ENCODE data around the gene ANKFY1.
A peak's percentile ranks its signal among the peaks of the same experiment; 100 is the strongest.

ANKFY1 gene

DNA sequence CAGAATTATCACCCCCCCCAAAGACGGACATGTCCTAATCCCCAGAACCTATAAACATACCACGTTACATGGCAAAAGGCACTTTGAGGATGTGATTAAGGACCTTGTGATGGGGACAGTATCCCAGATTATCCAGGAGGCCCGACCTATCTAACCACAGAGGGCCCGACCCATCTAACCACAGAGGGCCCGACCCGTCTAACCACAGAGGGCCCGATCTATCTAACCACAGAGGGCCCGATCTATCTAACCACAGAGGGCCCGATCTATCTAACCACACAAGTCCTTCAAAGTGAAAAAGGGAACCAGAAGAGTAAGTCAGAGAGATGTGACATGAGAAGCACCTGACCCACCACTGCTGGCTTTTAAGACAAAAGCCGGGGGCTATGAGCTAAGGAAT lies 56.8 kb downstream of the ANKFY1 start:
- peak; percentile 51 for DNase-seq
- no peaks in the 10 kb centered on the region for H3K27me3 ChIP-seq (replicated peaks; ENCODE audit: insufficient read depth, low read length)
- H3F3A ChIP-seq (ENCODE audit: insufficient read depth, low read length), result no peaks in the 10 kb centered on the region; the same call in 1 of the 2 replicates
- no peak overlapping the region for H3K9ac ChIP-seq (ENCODE audit: low read length)
- H3K4me3 ChIP-seq (ENCODE audit: low read length), result no peak overlapping the region
- peaks cover 9% of the 10 kb centered on the region; the same call in 1 of the 2 replicates for H3K36me3 ChIP-seq (replicated peaks; ENCODE audit: insufficient read depth, low read length)
- H4K20me1 ChIP-seq (ENCODE audit: insufficient read depth, low read length), result 0 out of 2 replicates have a peak, but pooled peaks cover 4% of the 10 kb centered on the region
- TF ChIP-seq EZH2 (optimal IDR thresholded peaks at IDR 0.05; ENCODE audit: low read depth, low read length) (no peak), EZH2phosphoT487 (IDR thresholded peaks at IDR 0.05; ENCODE audit: low read length) (no peak), CTCF (IDR thresholded peaks at IDR 0.05; ENCODE audit: low read length) (no peak)
- peaks cover 16% of the 10 kb centered on the region for H3K4me1 ChIP-seq (ENCODE audit: low read length)
- no peaks in the 10 kb centered on the region for H3K9me2 ChIP-seq (replicated peaks; ENCODE audit: insufficient read depth, low read length)
- H3K4me2 ChIP-seq (ENCODE audit: low read depth, low read length), result no peak overlapping the region
- no peak overlapping the region for H2AFZ ChIP-seq (ENCODE audit: low read length)
- no peaks in the 10 kb centered on the region for H3K9me3 ChIP-seq (replicated peaks; ENCODE audit: insufficient read depth, low read length)
- H3K79me2 ChIP-seq (ENCODE audit: low read length), result peaks cover 23% of the 10 kb centered on the region
- no peak overlapping the region; the same call in 1 of the 2 replicates for H3K27ac ChIP-seq (ENCODE audit: low read length)

DNA sequence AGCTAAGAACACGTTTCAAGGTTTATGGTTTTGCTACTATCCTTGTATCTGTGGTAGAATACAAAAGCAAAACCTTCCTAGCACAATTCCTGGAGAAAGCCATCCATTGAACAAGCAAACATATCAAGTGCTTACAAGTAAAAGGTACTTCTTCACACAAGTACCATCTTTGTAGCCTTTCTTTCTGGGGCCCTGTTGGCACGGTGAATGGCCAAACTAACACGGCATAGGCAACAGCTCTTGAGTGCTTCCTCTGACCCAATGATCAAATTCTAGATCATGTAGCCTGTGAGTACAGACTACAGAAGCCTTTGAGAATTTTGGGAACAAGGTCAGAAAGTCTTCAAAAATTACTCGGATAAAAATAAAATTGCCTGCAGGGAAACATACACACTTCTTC lies 57.9 kb downstream of the ANKFY1 start:
- peaks cover 9% of the 10 kb centered on the region for H3K36me3 ChIP-seq (replicated peaks; ENCODE audit: insufficient read depth, low read length)

GRCh38 chr17:4204710-4205173 lies 59.0 kb downstream of the ANKFY1 start:
- H3K4me1 ChIP-seq (ENCODE audit: low read length), result peaks cover 16% of the 10 kb centered on the region
- 0 out of 2 replicates have a peak, but pooled peaks cover 4% of the 10 kb centered on the region for H4K20me1 ChIP-seq (ENCODE audit: insufficient read depth, low read length)
- H3K79me2 ChIP-seq (ENCODE audit: low read length), result peaks cover 16% of the 10 kb centered on the region
- H2AFZ ChIP-seq (ENCODE audit: low read length), result no peak overlapping the region
- no peak overlapping the region for H3K27ac ChIP-seq (ENCODE audit: low read length)
- H3K27me3 ChIP-seq (replicated peaks; ENCODE audit: insufficient read depth, low read length), result no peaks in the 10 kb centered on the region
- H3K9me2 ChIP-seq (replicated peaks; ENCODE audit: insufficient read depth, low read length), result no peaks in the 10 kb centered on the region
- DNase-seq, result no peak
- H3K9ac ChIP-seq (ENCODE audit: low read length), result no peak overlapping the region
- no peak overlapping the region for H3K4me2 ChIP-seq (ENCODE audit: low read depth, low read length)
- no peak for TF ChIP-seq EZH2 (optimal IDR thresholded peaks at IDR 0.05; ENCODE audit: low read depth, low read length)
- TF ChIP-seq EZH2phosphoT487 (IDR thresholded peaks at IDR 0.05; ENCODE audit: low read length), result no peak
- TF ChIP-seq CTCF (IDR thresholded peaks at IDR 0.05; ENCODE audit: low read length), result no peak
- H3K36me3 ChIP-seq (replicated peaks; ENCODE audit: insufficient read depth, low read length), result peaks cover 9% of the 10 kb centered on the region
- H3K4me3 ChIP-seq (ENCODE audit: low read length), result no peak overlapping the region
- H3F3A ChIP-seq (ENCODE audit: insufficient read depth, low read length), result peaks cover 4% of the 10 kb centered on the region; the same call in 1 of the 2 replicates
- H3K9me3 ChIP-seq (replicated peaks; ENCODE audit: insufficient read depth, low read length), result no peaks in the 10 kb centered on the region

More for the DNA sequence above, 57.9 kb downstream of the ANKFY1 start:
- Histone ChIP-seq H3K4me1 (ENCODE audit: low read length) (peaks cover 16% of the 10 kb centered on the region), H2AFZ (ENCODE audit: low read length) (no peak overlapping the region), H3K9me2 (replicated peaks; ENCODE audit: insufficient read depth, low read length) (no peaks in the 10 kb centered on the region), H3K4me3 (ENCODE audit: low read length) (no peak overlapping the region), H3K9ac (ENCODE audit: low read length) (no peak overlapping the region), H4K20me1 (ENCODE audit: insufficient read depth, low read length) (0 out of 2 replicates have a peak, but pooled peaks cover 4% of the 10 kb centered on the region), H3K27ac (ENCODE audit: low read length) (no peak overlapping the region), H3K9me3 (replicated peaks; ENCODE audit: insufficient read depth, low read length) (no peaks in the 10 kb centered on the region), H3F3A (ENCODE audit: insufficient read depth, low read length) (no peaks in the 10 kb centered on the region; the same call in 1 of the 2 replicates), H3K4me2 (ENCODE audit: low read depth, low read length) (no peak overlapping the region), H3K27me3 (replicated peaks; ENCODE audit: insufficient read depth, low read length) (no peaks in the 10 kb centered on the region), H3K79me2 (ENCODE audit: low read length) (peaks cover 16% of the 10 kb centered on the region)
- no peak for DNase-seq
- no peak for TF ChIP-seq EZH2phosphoT487 (IDR thresholded peaks at IDR 0.05; ENCODE audit: low read length)
- no peak for TF ChIP-seq EZH2 (optimal IDR thresholded peaks at IDR 0.05; ENCODE audit: low read depth, low read length)
- no peak for TF ChIP-seq CTCF (IDR thresholded peaks at IDR 0.05; ENCODE audit: low read length)
